Gastroesophageal sphincter (tissue), 4 donors: ENCODE results near the gene FHIT. TPM values are rescaled to one million over a fixed set of nuclear protein-coding genes. Genes with fewer than 3 reads are reported as not detected.

ENCODE experiments used
- ATAC-seq: fragments of 150-250 bp; one replicate; pipeline ENCODE4 v1.9.1; 2016; ENCODE audit warnings: mild to moderate bottlenecking, moderate library complexity
- H3K27ac ChIP-seq, 4 donors: fragments of 200-600 bp; sonication (generic) in 3 of 4; 1 replicate in 3 of 4; 2 replicates in 1 of 4; pipeline ENCODE4 v1.5.1; 2016 to 2019
- H3K27me3 ChIP-seq: fragments of 200-600 bp; sonication (generic); one replicate; pipeline ENCODE4 v1.5.1; 2019
- H3K36me3 ChIP-seq, 2 donors: fragments of 200-600 bp; sonication (generic); one replicate each; pipeline ENCODE4 v1.5.1; 2019; ENCODE audit warnings: control low read depth in 1 of 2
- H3K4me1 ChIP-seq, 3 donors: fragments of 200-600 bp; sonication (generic); 1 replicate in 2 of 3; 2 replicates in 1 of 3; pipeline ENCODE4 v1.5.1; 2016 to 2019; ENCODE audit warnings: control low read depth in 2 of 3
- H3K4me3 ChIP-seq, 2 donors: fragments of 200-600 bp; sonication (generic); one replicate each; pipeline ENCODE4 v1.5.1; 2019; ENCODE audit warnings: mild to moderate bottlenecking in 1 of 2, moderate library complexity in 1 of 2
- H3K9me3 ChIP-seq, 3 donors: fragments of 200-600 bp; sonication (generic); one replicate each; pipeline ENCODE4 v1.5.1; 2017 to 2019; ENCODE audit warnings: control low read depth in 2 of 3
- EP300 ChIP-seq: sonication (generic); formaldehyde crosslinking; IDR thresholded peaks from one replicate; pipeline ENCODE4 v1.6.1; 2017; ENCODE audit warnings: antibody characterized with exemption, mild to moderate bottlenecking
- POLR2A ChIP-seq, 2 donors: fragments of 450-650 bp; IDR thresholded peaks; one replicate each; pipeline ENCODE4 v1.6.1; 2017; ENCODE audit warnings: antibody characterized with exemption in 2 of 2, mild to moderate bottlenecking in 2 of 2, moderate library complexity in 1 of 2
- POLR2AphosphoS5 ChIP-seq: sonication (generic); formaldehyde crosslinking; IDR thresholded peaks from one replicate; pipeline ENCODE4 v1.6.1; 2017; ENCODE audit warnings: antibody characterized with exemption
- WGBS, 2 donors: methylation state at CpG; one replicate each; pipeline ENCODE4 v1.1.5; 2018; ENCODE audit warnings: low coverage in 1 of 2; 5-methylcytosine and 5-hydroxymethylcytosine counted together
- total RNA-seq, 4 donors: library from RNA; depleted of rRNA; stranded (reverse); fragments of >200 nt; gene quantifications; one replicate each; pipeline ENCODE4 v1.1.0, GENCODE V29; 2016
- TF ChIP-seq, protein P1 (sequence below), 4 experiments: fragments of 200-600 bp in 2 of 4; fragments of 450-650 bp in 2 of 4; sonication (generic) in 1 of 4; IDR thresholded peaks; one replicate each; pipeline ENCODE4 v1.5.1; 2017 to 2019; ENCODE audit warnings: antibody characterized with exemption in 4 of 4, mild to moderate bottlenecking in 2 of 4, moderate library complexity in 2 of 4

The FHIT gene
- total RNA-seq, 4 donors from 2014 or later: 1.4 to 7.3 (median 3.9) TPM

DNA sequence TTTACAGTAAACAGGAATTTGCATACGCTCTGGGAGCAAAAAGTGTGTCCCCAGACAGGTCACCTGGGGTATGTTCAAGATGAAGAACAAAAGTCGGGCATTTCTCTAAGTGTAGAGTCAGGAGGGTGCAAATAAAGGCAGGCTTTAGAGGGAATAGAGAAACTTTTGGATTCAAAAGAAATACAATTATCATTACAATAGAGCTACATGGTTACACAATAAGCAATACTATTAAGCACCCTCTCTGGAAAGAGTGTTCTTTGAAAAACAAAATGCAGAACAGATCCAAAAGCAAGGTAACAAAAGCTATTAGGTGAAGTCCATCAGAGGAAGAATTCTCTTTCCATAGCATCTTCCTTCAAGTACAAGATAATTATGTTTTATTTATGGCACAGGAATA lies 679.7 kb downstream of the FHIT start:
- Histone ChIP-seq H3K36me3 (no peaks in the 10 kb centered on the region), H3K4me3 (no peak overlapping the region), H3K27ac (no peak overlapping the region), H3K27me3 (no peaks in the 10 kb centered on the region), H3K9me3 (no peaks in the 10 kb centered on the region), H3K4me1 (no peaks in the 10 kb centered on the region)
- no peak for ATAC-seq
- TF ChIP-seq, protein P1, sequence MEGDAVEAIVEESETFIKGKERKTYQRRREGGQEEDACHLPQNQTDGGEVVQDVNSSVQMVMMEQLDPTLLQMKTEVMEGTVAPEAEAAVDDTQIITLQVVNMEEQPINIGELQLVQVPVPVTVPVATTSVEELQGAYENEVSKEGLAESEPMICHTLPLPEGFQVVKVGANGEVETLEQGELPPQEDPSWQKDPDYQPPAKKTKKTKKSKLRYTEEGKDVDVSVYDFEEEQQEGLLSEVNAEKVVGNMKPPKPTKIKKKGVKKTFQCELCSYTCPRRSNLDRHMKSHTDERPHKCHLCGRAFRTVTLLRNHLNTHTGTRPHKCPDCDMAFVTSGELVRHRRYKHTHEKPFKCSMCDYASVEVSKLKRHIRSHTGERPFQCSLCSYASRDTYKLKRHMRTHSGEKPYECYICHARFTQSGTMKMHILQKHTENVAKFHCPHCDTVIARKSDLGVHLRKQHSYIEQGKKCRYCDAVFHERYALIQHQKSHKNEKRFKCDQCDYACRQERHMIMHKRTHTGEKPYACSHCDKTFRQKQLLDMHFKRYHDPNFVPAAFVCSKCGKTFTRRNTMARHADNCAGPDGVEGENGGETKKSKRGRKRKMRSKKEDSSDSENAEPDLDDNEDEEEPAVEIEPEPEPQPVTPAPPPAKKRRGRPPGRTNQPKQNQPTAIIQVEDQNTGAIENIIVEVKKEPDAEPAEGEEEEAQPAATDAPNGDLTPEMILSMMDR (IDR thresholded peaks at IDR 0.05): no peak
- TF ChIP-seq POLR2AphosphoS5 (no peak), EP300 (no peak), POLR2A (IDR thresholded peaks at IDR 0.05) (no peak)
- 88 to 100% methylated on average over 2 of the region's 2 CpGs for WGBS, 2 donors

GRCh38 chr3:60557122-60557521 lies 694.1 kb downstream of the FHIT start:
- H3K4me1 ChIP-seq: no peaks in the 10 kb centered on the region
- H3K36me3 ChIP-seq: no peaks in the 10 kb centered on the region
- TF ChIP-seq EP300 (no peak), POLR2A (IDR thresholded peaks at IDR 0.05) (no peak), POLR2AphosphoS5 (no peak)
- TF ChIP-seq, protein P1 (IDR thresholded peaks at IDR 0.05): no peak
- 90 to 94% methylated on average over 3 of the region's 3 CpGs for WGBS, 2 donors
- no peaks in the 10 kb centered on the region for H3K9me3 ChIP-seq
- H3K4me3 ChIP-seq: no peak overlapping the region
- no peak for ATAC-seq
- H3K27me3 ChIP-seq: no peaks in the 10 kb centered on the region
- H3K27ac ChIP-seq: no peak overlapping the region

DNA sequence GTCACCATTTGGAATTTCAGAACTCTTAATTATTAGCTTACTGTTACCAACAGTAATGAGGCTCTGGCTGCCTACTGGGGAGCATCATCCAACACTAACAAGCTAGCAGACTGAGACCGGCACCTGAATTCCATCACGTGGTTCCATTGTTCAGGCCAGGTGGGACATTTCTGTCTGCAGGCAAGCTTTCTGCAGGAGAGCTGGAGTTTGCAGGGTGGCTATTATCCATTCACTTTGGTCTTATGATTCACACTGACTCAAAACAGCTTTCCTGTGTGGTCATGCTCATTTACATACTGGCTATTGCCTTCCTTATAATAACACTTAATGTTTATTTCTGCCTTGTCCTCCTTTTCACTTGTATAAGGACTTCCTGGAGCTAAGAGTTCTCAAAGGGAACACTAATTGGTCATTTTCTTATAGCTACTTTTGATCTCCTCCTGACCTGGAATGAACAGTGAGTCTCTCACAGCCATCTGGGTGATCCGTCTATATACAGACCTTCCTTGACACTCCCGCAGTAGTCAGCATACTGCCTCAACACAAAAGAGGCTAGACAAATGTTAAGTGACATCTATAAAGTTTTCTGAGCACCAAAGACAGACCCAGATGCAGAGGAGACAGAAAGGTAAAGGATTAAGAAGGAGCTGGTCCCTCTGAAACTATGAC lies 695.4 kb downstream of the FHIT start:
- no peak overlapping the region for H3K27ac ChIP-seq
- no peak for TF ChIP-seq POLR2A (IDR thresholded peaks at IDR 0.05)
- TF ChIP-seq, protein P1 (IDR thresholded peaks at IDR 0.05): no peak
- no peak for TF ChIP-seq POLR2AphosphoS5
- no peak for TF ChIP-seq EP300
- no peaks in the 10 kb centered on the region for H3K9me3 ChIP-seq
- H3K4me1 ChIP-seq: no peaks in the 10 kb centered on the region
- no peak overlapping the region for H3K4me3 ChIP-seq
- WGBS, 2 donors: 67 to 68% methylated on average over 3 to 4 of the region's 4 CpGs
- no peaks in the 10 kb centered on the region for H3K27me3 ChIP-seq
- no peaks in the 10 kb centered on the region for H3K36me3 ChIP-seq
- no peak for ATAC-seq

DNA sequence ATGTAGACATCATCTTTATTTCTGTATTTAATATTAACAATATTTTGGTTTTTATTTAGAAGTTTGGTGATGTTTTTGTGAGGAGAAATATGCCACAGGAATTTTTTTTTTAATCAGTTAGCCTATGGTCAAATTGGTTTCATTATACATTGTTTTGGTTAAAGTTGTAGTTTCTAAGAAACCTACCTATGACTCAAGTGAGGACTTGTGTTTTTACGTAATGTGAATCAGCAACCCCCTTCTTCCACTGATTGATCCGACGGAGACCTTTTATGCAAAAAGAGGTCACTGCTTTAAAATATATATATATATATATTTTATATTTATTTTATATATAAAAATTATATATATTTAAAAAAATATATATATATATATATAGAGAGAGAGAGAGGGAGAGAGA lies 698.1 kb downstream of the FHIT start:
- no peaks in the 10 kb centered on the region for H3K4me1 ChIP-seq
- H3K36me3 ChIP-seq: no peaks in the 10 kb centered on the region
- H3K9me3 ChIP-seq: no peaks in the 10 kb centered on the region
- H3K27me3 ChIP-seq: no peaks in the 10 kb centered on the region
- no peak for ATAC-seq
- TF ChIP-seq POLR2A (IDR thresholded peaks at IDR 0.05) (no peak), EP300 (no peak), POLR2AphosphoS5 (no peak)
- TF ChIP-seq, protein P1 (IDR thresholded peaks at IDR 0.05): no peak
- 86 to 94% methylated on average over 3 of the region's 3 CpGs for WGBS, 2 donors
- no peak overlapping the region for H3K27ac ChIP-seq
- H3K4me3 ChIP-seq: no peak overlapping the region

DNA sequence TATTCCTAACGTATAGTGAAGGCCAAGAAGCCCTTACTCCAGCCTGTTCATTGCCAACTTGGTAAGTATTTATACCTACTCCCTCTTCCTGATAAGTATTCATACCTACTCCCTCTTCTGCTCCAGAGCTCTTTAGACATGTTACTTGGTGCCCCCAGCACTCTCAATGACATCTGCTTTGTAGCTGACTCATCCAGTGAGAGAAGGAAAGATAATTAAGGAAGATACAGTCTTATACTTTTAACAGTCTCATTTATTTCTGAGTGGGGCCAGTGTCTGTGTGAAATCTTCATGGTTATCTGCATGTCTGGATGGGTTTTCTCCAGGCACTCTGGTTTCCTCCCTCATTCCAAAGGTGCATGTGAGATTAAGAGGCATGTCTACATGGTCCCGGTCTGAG lies 698.7 kb downstream of the FHIT start:
- WGBS, 2 donors: 69 to 78% methylated on average over 2 of the region's 2 CpGs
- no peaks in the 10 kb centered on the region for H3K36me3 ChIP-seq
- ATAC-seq: no peak
- no peaks in the 10 kb centered on the region for H3K9me3 ChIP-seq
- no peaks in the 10 kb centered on the region for H3K4me1 ChIP-seq
- H3K4me3 ChIP-seq: no peak overlapping the region
- H3K27me3 ChIP-seq: no peaks in the 10 kb centered on the region
- TF ChIP-seq, protein P1 (IDR thresholded peaks at IDR 0.05): no peak
- TF ChIP-seq POLR2A (IDR thresholded peaks at IDR 0.05) (no peak), EP300 (no peak), POLR2AphosphoS5 (no peak)
- no peak overlapping the region for H3K27ac ChIP-seq
